ENCODE data around the gene ACAN.
A peak's percentile ranks its signal among the peaks of the same experiment; 100 is the strongest.

Gene ACAN

GRCh38 chr15:88878720-88879184 lies 75.5 kb downstream of the ACAN start:
- DNase-seq (ENCODE audit: low read depth, low spot score) = no peak

- no peak for DNase-seq (ENCODE audit: low read depth, low spot score)
Measured at GRCh38 chr15:88880944-88881740, 77.9 kb downstream of the ACAN start.

- DNase-seq (ENCODE audit: low read depth, low spot score) = no peak
Measured at GRCh38 chr15:88881775-88882174, 78.5 kb downstream of the ACAN start.

GRCh38 chr15:88882785-88883184 lies 79.5 kb downstream of the ACAN start:
- no peak for DNase-seq (ENCODE audit: low read depth, low spot score)

- no peak for DNase-seq (ENCODE audit: low read depth, low spot score)
Measured at GRCh38 chr15:88887068-88887580, 83.9 kb downstream of the ACAN start.

- DNase-seq (ENCODE audit: low read depth, low spot score) = no peak
Measured at GRCh38 chr15:88888719-88889118, 85.5 kb downstream of the ACAN start.

GRCh38 chr15:88890495-88890894 lies 87.3 kb downstream of the ACAN start:
- no peak for DNase-seq (ENCODE audit: low read depth, low spot score)

- no peak for DNase-seq (ENCODE audit: low read depth, low spot score)
Measured at GRCh38 chr15:88891540-88892254, 88.5 kb downstream of the ACAN start.

GRCh38 chr15:88894348-88894818 lies 91.1 kb downstream of the ACAN start:
- DNase-seq (ENCODE audit: low read depth, low spot score) = no peak

GRCh38 chr15:88894819-88895767 lies 91.9 kb downstream of the ACAN start, which contains the start of gene HAPLN3:
Gene HAPLN3 (minus strand): TSS chr15:88895544. CDS start chr15:88887298, 8,246 bp downstream.
- DNase-seq (ENCODE audit: low read depth, low spot score) = no peak

GRCh38 chr15:88896333-88897033 lies 93.2 kb downstream of the ACAN start:
- no peak for DNase-seq (ENCODE audit: low read depth, low spot score)

- no peak for DNase-seq (ENCODE audit: low read depth, low spot score)
Measured at GRCh38 chr15:88897142-88897455, 93.9 kb downstream of the ACAN start.

- DNase-seq (ENCODE audit: low read depth, low spot score) = peak; percentile 46
Measured at GRCh38 chr15:88897456-88898194, 94.4 kb downstream of the ACAN start.

GRCh38 chr15:88898736-88899135 lies 95.5 kb downstream of the ACAN start:
- no peak for DNase-seq (ENCODE audit: low read depth, low spot score)

- DNase-seq (ENCODE audit: low read depth, low spot score) = no peak
Measured at GRCh38 chr15:88899251-88899650, 96.0 kb downstream of the ACAN start.

- no peak for DNase-seq (ENCODE audit: low read depth, low spot score)
Measured at GRCh38 chr15:88900309-88900981, 97.2 kb downstream of the ACAN start.

- no peak for DNase-seq (ENCODE audit: low read depth, low spot score)
Measured at GRCh38 chr15:88900982-88901418, 97.8 kb downstream of the ACAN start.

GRCh38 chr15:88901508-88902220 lies 98.4 kb downstream of the ACAN start:
- no peak for DNase-seq (ENCODE audit: low read depth, low spot score)

All from brain pericyte (primary cell).